Measurements from ENCODE around the gene ZNF81. TPM values are rescaled to one million over a fixed set of nuclear protein-coding genes. Genes with fewer than 3 reads are reported as not detected.
"Not testable (repeated sequence)": the region's sequence is repeated elsewhere in the genome, so short reads cannot be mapped to it uniquely, and the experiment has no call there.

ZNF81 gene
- total RNA-seq: 10 to 100 TPM in 4 of 5 donors, 1 to 10 TPM in 1; 8.7 to 14.3 (median 11.5) TPM
- total RNA-seq (2013): 12.0 TPM
- total RNA-seq: 6.6 to 28.9 (median 16.3) reads per million in 29 experiments

DNA sequence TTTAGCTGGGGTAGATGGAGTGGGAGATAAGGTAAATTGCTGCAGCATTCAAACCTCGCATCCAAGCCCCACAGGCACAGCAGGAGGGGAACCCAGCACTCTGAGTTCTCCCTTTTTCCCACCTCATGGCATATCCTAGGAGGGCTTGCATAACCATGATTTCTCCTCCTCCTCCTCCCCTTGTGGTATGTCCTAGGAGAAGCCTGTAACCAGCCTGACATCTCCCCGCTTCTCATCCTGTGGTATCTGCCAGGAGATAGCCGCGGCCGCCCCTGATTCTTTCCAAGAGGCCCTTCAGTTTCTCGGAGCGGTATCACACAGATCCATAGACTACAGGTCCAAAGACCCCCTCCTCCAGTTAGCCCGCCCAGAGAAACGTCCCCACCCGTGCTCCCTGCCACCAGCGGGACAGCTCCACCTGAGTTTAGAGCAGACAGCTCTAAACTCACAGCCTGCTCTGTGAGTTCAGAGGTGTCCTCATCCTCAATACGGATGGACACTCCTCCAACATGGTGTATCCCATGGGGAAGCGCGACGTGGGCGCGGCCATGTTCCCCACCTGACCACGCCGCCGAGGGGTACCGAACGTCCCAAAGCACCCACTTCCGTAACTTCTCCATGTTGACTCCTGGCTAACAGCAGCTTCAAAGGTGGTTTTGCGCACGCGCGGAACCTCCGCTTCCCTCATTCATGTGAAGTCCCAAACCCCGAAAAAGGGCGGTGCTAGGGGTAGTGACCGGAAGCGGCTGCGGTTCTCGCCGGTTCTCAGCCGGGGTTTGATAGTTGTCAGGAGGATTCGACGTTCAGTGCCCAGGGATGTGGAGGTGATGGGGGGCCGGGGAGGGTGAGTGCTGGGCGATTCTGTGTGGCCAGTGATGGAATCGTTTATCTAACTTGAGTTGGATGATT, at the start of gene ZNF81:
Gene ZNF81, plus strand, starts transcription at position 739 of the 909 bp plus-strand sequence. CDS start 9,366 bp downstream, outside the sequence.
- Histone ChIP-seq H3K27me3 (replicated peaks in 1 of 2; ENCODE audit: control insufficient read depth in 2 of 2, extremely low read depth in 1 of 2, insufficient read depth in 2 of 2, low read length in 1 of 2) (no peaks in the 10 kb centered on the region), H3K4me3 (ENCODE audit: control insufficient read depth in 1 of 2, extremely low read depth in 1 of 2, low read length in 1 of 2) (peak within 1 kb of the TSS; percentile 62 to 72), H3K4me1 (ENCODE audit: control insufficient read depth in 1 of 2, extremely low read depth in 1 of 2, insufficient read depth in 2 of 2, low read length in 2 of 2) (peaks cover 7 to 11% of the 10 kb centered on the region in 2 experiments), H3K9me3 (no peaks in the 10 kb centered on the region), H3K36me3 (ENCODE audit: control insufficient read depth in 2 of 2, extremely low read depth in 1 of 2, insufficient read depth in 1 of 2, low read length in 1 of 2) (no peaks in the 10 kb centered on the region), H3K27ac (ENCODE audit: low read length) (peak within 1 kb of the TSS; percentile 72)
- Mint-ChIP-seq H3K36me3 (no peaks in the 10 kb centered on the region), H3K4me1 (peaks cover 14 to 25% (median 17%) of the 10 kb centered on the region in 3 donors), H3K27me3 (no peaks in the 10 kb centered on the region), H3K4me3 (peak within 1 kb of the TSS; percentile 96 to 99 (median 99)), H3K27ac (peak within 1 kb of the TSS; percentile 96 to 97), H3K9me3 (no peaks in the 10 kb centered on the region)
- DNase-seq (peak; percentile 80 to 93 (median 87)), ATAC-seq (replicated peaks in 1 of 4) (peak; percentile 96 to 98 (median 97))
- WGBS (ENCODE audit: insufficient coverage): under 1% methylated on average over 30 of the region's 41 CpGs
- ChIA-PET POLR2A (interaction anchor here in 1 of 2 donors (1.0 kb wide), 1 partner anchor 10 kb away, joined by 3 read pairs; no protein-coding TSS in a partner anchor), CTCF (interaction anchor here (0.5 to 1.0 kb wide), 3 partner anchors 191 to 357 kb away, joined by 3 read pairs; no protein-coding TSS in a partner anchor)

DNA sequence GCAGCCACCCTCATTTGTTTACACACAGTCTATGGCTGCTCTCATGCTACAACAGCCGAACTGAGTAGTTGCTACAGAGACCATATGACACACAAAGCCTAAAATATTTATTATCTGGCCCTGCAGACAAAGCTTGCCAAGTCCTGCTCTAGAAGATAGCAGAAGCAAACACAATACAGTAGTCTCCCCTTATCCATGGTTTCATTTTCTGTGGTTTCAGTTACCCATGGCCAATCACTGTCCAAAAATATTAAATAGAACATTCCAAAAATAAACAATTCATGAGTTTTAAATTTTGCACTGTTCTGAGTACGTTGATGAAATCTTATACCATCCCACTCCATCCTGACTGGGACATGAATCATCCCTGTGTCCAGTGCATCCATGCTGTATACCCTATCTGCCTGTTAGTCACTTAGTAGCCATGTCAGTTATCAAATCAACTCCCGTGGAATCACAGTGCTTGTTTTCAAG, 40.2 kb upstream of the ZNF81 start:
- Histone ChIP-seq H3K27ac (ENCODE audit: low read length) (no peak overlapping the region), H3K36me3 (ENCODE audit: control insufficient read depth in 2 of 2, extremely low read depth in 1 of 2, insufficient read depth in 1 of 2, low read length in 1 of 2) (no peaks in the 10 kb centered on the region), H3K9me3 (no peaks in the 10 kb centered on the region), H3K4me3 (ENCODE audit: control insufficient read depth in 1 of 2, extremely low read depth in 1 of 2, low read length in 1 of 2) (no peak overlapping the region), H3K4me1 (ENCODE audit: control insufficient read depth in 1 of 2, extremely low read depth in 1 of 2, insufficient read depth in 2 of 2, low read length in 2 of 2) (no peaks in the 10 kb centered on the region), H3K27me3 (replicated peaks in 1 of 2; ENCODE audit: control insufficient read depth in 2 of 2, extremely low read depth in 1 of 2, insufficient read depth in 2 of 2, low read length in 1 of 2) (no peaks in the 10 kb centered on the region)
- no peak overlapping the region for H3K27ac Mint-ChIP-seq
- ChIA-PET POLR2A (no interaction called here), CTCF (no interaction called here)
- 67% methylated on average over 1 of the region's 3 CpGs for WGBS (ENCODE audit: insufficient coverage)
- H3K4me1 Mint-ChIP-seq: no peaks in the 10 kb centered on the region
- no peak for DNase-seq
- H3K4me3 Mint-ChIP-seq: no peak overlapping the region
- ATAC-seq (replicated peaks in 1 of 4): no peak
- no peaks in the 10 kb centered on the region for H3K36me3 Mint-ChIP-seq
- peaks cover 0 to 21% of the 10 kb centered on the region in 2 donors for H3K27me3 Mint-ChIP-seq
- H3K9me3 Mint-ChIP-seq: no peaks in the 10 kb centered on the region

DNA sequence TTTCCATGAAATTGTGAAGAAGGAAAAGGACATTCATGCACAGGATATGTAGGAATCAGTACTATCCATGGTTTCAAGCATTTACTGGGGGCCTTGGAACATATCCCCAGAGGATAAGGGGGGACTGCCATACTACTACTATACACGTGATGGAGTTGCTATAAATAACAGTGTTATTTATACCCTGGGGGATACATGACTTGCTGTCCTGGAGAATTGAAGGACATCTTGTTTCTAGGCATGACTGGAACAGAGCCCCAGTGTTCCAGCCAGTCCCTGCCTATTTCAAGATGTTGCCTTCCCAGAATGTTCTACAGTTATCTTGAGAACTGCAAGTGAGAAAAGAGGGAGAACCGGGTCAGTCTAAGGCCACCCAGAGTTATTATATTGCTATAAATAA, 39.6 kb upstream of the ZNF81 start:
- ATAC-seq (replicated peaks in 1 of 4) (no peak), DNase-seq (no peak)
- H3K36me3 Mint-ChIP-seq: no peaks in the 10 kb centered on the region
- Histone ChIP-seq H3K4me3 (ENCODE audit: control insufficient read depth in 1 of 2, extremely low read depth in 1 of 2, low read length in 1 of 2) (no peak overlapping the region), H3K27me3 (replicated peaks in 1 of 2; ENCODE audit: control insufficient read depth in 2 of 2, extremely low read depth in 1 of 2, insufficient read depth in 2 of 2, low read length in 1 of 2) (no peaks in the 10 kb centered on the region), H3K9me3 (no peaks in the 10 kb centered on the region), H3K27ac (ENCODE audit: low read length) (no peak overlapping the region), H3K36me3 (ENCODE audit: control insufficient read depth in 2 of 2, extremely low read depth in 1 of 2, insufficient read depth in 1 of 2, low read length in 1 of 2) (no peaks in the 10 kb centered on the region), H3K4me1 (ENCODE audit: control insufficient read depth in 1 of 2, extremely low read depth in 1 of 2, insufficient read depth in 2 of 2, low read length in 2 of 2) (no peaks in the 10 kb centered on the region)
- WGBS (ENCODE audit: insufficient coverage): no CpG with 5 or more reads among the region's 2 CpGs
- ChIA-PET POLR2A (no interaction called here), CTCF (no interaction called here)
- H3K27ac Mint-ChIP-seq: no peak overlapping the region
- H3K27me3 Mint-ChIP-seq: peaks cover 0 to 19% of the 10 kb centered on the region in 2 donors
- H3K4me1 Mint-ChIP-seq: no peaks in the 10 kb centered on the region
- no peaks in the 10 kb centered on the region for H3K9me3 Mint-ChIP-seq
- no peak overlapping the region for H3K4me3 Mint-ChIP-seq

DNA sequence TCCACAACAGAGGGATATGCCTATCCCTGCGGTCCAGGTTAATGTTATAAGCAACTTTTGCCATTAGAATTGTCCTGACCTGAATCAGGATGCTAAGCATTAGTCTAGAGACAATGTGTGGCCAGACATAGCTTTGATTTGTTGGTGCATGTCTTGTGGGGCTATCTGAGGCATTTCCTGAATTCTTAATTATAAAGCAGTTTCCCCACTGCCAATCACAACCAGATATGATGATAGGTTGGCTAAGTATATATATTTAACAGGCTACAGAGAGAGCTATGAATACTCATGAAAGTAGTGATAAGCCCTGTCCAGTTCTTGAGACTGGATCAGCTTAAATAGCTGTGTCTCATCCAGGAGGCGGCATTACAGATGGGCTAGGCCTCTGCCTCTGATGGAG, 37.8 kb upstream of the ZNF81 start:
- H3K36me3 Mint-ChIP-seq: no peaks in the 10 kb centered on the region
- CTCF ChIA-PET: no interaction called here

DNA sequence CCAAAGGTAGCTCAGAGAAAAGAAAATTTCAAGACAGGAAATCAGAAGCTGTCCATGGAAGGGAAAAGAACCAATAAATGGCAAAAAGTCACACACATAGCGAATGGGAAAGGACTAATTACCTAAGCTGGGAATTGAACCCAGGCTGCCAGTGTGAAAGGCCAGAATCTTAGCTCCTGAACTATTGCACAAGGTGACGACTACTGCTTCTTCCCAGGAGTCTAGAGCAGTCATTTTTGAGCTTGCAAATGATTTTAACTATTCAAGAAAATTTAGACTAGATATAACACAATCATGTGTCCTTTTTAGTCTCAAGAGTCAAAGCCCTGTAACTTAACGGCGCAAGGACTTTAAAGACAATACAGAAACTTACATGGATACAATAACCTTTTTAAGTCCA, 34.1 kb upstream of the ZNF81 start:
- H3K36me3 Mint-ChIP-seq: no peaks in the 10 kb centered on the region
- no peaks in the 10 kb centered on the region for H3K36me3 ChIP-seq (ENCODE audit: control insufficient read depth in 2 of 2, extremely low read depth in 1 of 2, insufficient read depth in 1 of 2, low read length in 1 of 2)
- no peaks in the 10 kb centered on the region for H3K27me3 ChIP-seq (replicated peaks in 1 of 2; ENCODE audit: control insufficient read depth in 2 of 2, extremely low read depth in 1 of 2, insufficient read depth in 2 of 2, low read length in 1 of 2)
- H3K27me3 Mint-ChIP-seq: peaks cover 0 to 16% of the 10 kb centered on the region in 2 donors
- no peaks in the 10 kb centered on the region for H3K9me3 ChIP-seq
- no peak overlapping the region for H3K4me3 Mint-ChIP-seq
- ChIA-PET CTCF (interaction anchor here in 1 of 2 donors (0.6 kb wide), 1 partner anchor 1944 kb away, joined by 3 read pairs; no protein-coding TSS in a partner anchor), POLR2A (no interaction called here)
- DNase-seq (no peak), ATAC-seq (replicated peaks in 1 of 4) (no peak)
- H3K27ac Mint-ChIP-seq: no peak overlapping the region
- peaks cover 0 to 4% (median 0%) of the 10 kb centered on the region in 3 donors for H3K9me3 Mint-ChIP-seq
- H3K4me1 ChIP-seq (ENCODE audit: control insufficient read depth in 1 of 2, extremely low read depth in 1 of 2, insufficient read depth in 2 of 2, low read length in 2 of 2): no peaks in the 10 kb centered on the region
- H3K4me3 ChIP-seq (ENCODE audit: control insufficient read depth in 1 of 2, extremely low read depth in 1 of 2, low read length in 1 of 2): no peak overlapping the region
- no peak overlapping the region for H3K27ac ChIP-seq (ENCODE audit: low read length)
- H3K4me1 Mint-ChIP-seq: no peaks in the 10 kb centered on the region
- no CpG with 5 or more reads among the region's 4 CpGs for WGBS (ENCODE audit: insufficient coverage)

More for the DNA sequence above, 37.8 kb upstream of the ZNF81 start:
- DNase-seq: no peak
- Mint-ChIP-seq H3K4me1 (no peaks in the 10 kb centered on the region), H3K9me3 (peaks cover 0 to 4% (median 0%) of the 10 kb centered on the region in 3 donors), H3K27me3 (peaks cover 0 to 17% of the 10 kb centered on the region in 2 donors), H3K27ac (no peak overlapping the region), H3K4me3 (no peak overlapping the region)
- no peak for ATAC-seq (replicated peaks in 1 of 4)
- H3K27me3 ChIP-seq (replicated peaks in 1 of 2; ENCODE audit: control insufficient read depth in 2 of 2, extremely low read depth in 1 of 2, insufficient read depth in 2 of 2, low read length in 1 of 2): no peaks in the 10 kb centered on the region
- no peaks in the 10 kb centered on the region for H3K9me3 ChIP-seq
- H3K27ac ChIP-seq (ENCODE audit: low read length): no peak overlapping the region
- no peaks in the 10 kb centered on the region for H3K36me3 ChIP-seq (ENCODE audit: control insufficient read depth in 2 of 2, extremely low read depth in 1 of 2, insufficient read depth in 1 of 2, low read length in 1 of 2)
- POLR2A ChIA-PET: no interaction called here
- no CpG with 5 or more reads among the region's 2 CpGs for WGBS (ENCODE audit: insufficient coverage)
- no peaks in the 10 kb centered on the region for H3K4me1 ChIP-seq (ENCODE audit: control insufficient read depth in 1 of 2, extremely low read depth in 1 of 2, insufficient read depth in 2 of 2, low read length in 2 of 2)
- H3K4me3 ChIP-seq (ENCODE audit: control insufficient read depth in 1 of 2, extremely low read depth in 1 of 2, low read length in 1 of 2): no peak overlapping the region

DNA sequence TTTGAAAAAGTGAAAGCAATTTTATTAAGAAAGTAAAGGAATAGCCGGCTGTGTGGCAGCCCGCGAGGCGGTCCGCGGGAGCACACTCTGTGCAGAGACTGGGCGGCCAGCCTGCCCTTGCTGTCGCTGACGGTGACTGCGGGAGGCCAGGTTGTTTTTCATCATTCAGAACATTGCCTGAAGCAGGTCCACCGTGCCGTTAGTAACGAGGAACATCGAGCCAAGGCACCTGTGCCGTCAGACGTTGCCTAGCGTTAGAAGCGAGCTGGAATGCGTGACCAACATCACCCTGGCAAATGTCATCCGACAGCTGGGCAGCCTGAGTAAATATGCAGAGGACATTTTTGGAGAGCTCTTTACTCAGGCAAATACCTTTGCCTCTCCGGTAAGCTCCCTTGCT, 33.6 kb upstream of the ZNF81 start:
- H3K36me3 ChIP-seq (ENCODE audit: control insufficient read depth in 2 of 2, extremely low read depth in 1 of 2, insufficient read depth in 1 of 2, low read length in 1 of 2); H3K4me3 ChIP-seq (ENCODE audit: control insufficient read depth in 1 of 2, extremely low read depth in 1 of 2, low read length in 1 of 2); H3K36me3 Mint-ChIP-seq; H3K4me3 Mint-ChIP-seq; ATAC-seq (replicated peaks in 1 of 4); POLR2A ChIA-PET; H3K27ac Mint-ChIP-seq; H3K9me3 ChIP-seq; H3K9me3 Mint-ChIP-seq; CTCF ChIA-PET; H3K27me3 ChIP-seq (replicated peaks in 1 of 2; ENCODE audit: control insufficient read depth in 2 of 2, extremely low read depth in 1 of 2, insufficient read depth in 2 of 2, low read length in 1 of 2); H3K27ac ChIP-seq (ENCODE audit: low read length); DNase-seq; H3K4me1 Mint-ChIP-seq; H3K4me1 ChIP-seq (ENCODE audit: control insufficient read depth in 1 of 2, extremely low read depth in 1 of 2, insufficient read depth in 2 of 2, low read length in 2 of 2): not testable (repeated sequence)
- 91% methylated on average over 9 of the region's 21 CpGs for WGBS (ENCODE audit: insufficient coverage)
- H3K27me3 Mint-ChIP-seq: peaks cover 0 to 17% of the 10 kb centered on the region in 2 donors
